PFSK-1 (cell line): ENCODE measurements around the gene TLL1.

ENCODE experiments used
- FOXP2 ChIP-seq: optimal IDR thresholded peaks from 2 replicates; pipeline ENCODE3; 2011; ENCODE audit warnings: borderline replicate concordance, control low read depth, inconsistent platforms; ENCODE audit not compliant: insufficient read depth; ENCODE audit errors: extremely low read length, extremely low read depth
- POLR2AphosphoS5 ChIP-seq: IDR thresholded peaks from 2 replicates; pipeline ENCODE4 v1.6.1; 2012; ENCODE audit warnings: low read depth, mild to moderate bottlenecking, control low read depth, low read length, moderate library complexity
- REST ChIP-seq, 2 experiments: IDR thresholded peaks; 2 replicates each; pipeline versions ENCODE4 v1.6.1 to v1.8.0; 2011 to 2012; ENCODE audit warnings: low read depth in 2 of 2, low read length in 2 of 2, control low read depth in 1 of 2, inconsistent platforms in 1 of 2, mild to moderate bottlenecking in 1 of 2, moderate library complexity in 1 of 2; ENCODE audit not compliant: insufficient read depth in 1 of 2
- SIN3A ChIP-seq: IDR thresholded peaks from 2 replicates; pipeline ENCODE4 v1.6.1; 2012; ENCODE audit warnings: mild to moderate bottlenecking, low read length, moderate library complexity, borderline replicate concordance; ENCODE audit not compliant: insufficient read depth
- TAF1 ChIP-seq: IDR thresholded peaks from 2 replicates; pipeline ENCODE4 v1.6.1; 2012; ENCODE audit warnings: low read length, control low read depth, borderline replicate concordance; ENCODE audit not compliant: insufficient read depth

Gene TLL1

DNA sequence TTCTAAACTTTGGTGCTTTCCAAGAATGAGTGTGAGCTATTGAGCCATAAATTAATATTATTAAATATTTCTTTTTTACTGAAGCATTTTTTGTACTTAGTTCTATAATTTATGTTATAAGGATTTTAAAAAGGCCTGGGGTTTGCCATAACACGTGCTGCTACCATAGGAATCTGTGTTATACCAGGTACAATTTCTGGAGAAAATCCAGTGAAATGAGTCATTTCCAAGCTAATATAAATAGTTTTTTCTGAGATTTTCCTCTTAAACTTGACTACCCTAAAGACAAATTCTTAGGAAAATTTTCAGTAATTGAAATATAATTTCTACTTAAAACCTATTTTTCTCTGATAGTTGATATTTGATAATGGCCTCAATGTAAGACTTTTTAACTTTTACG, 130.8 kb downstream of the TLL1 start:
- TF ChIP-seq POLR2AphosphoS5 (no peak), TAF1 (no peak), FOXP2 (no peak)

DNA sequence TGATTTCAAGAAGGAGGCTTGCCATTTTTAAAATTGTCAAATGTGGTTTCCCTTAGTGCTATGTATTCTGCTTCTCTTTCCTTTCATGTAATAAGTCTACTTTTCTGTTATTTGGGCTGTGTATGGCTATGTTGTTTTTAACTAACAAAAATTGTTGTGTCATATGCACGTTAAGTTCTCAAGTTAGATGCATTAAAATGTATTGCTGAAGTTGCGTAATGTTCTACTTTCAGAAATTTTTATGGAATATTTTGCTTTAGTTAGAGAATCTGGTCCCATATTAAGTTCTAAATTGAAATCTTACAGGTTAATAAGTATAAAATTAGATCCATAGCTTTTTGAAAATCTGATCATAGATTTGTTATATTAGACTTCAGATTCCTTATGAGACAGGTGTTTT, 133.2 kb downstream of the TLL1 start:
- no peak for TF ChIP-seq TAF1
- TF ChIP-seq REST (IDR thresholded peaks at IDR 0.05; ENCODE audit: insufficient read depth in 1 of 2, low read depth in 2 of 2, low read length in 2 of 2), result no peak
- no peak for TF ChIP-seq SIN3A
- no peak for TF ChIP-seq FOXP2
- TF ChIP-seq POLR2AphosphoS5, result no peak

DNA sequence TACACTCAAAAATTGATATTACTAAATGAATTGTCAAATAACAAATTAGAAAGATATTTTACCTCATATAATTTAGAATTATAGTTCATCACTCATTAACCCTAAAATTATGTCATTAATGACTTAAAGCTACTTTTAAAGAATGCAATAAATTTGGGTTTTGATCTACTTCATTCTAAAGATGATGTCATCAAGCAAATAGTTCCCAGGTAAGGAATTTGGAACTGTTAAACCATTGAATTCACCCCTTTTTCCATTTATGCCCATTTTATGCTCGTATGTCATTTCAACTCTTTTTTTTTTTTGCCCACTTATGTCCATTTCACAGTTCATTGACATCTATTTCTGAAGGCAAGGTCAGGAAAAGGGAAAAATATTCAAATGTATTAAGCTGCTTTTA, 135.5 kb downstream of the TLL1 start:
- TF ChIP-seq REST (IDR thresholded peaks at IDR 0.05; ENCODE audit: insufficient read depth in 1 of 2, low read depth in 2 of 2, low read length in 2 of 2), result no peak
- TF ChIP-seq POLR2AphosphoS5, result no peak
- TF ChIP-seq FOXP2, result no peak
- TF ChIP-seq SIN3A, result no peak
- no peak for TF ChIP-seq TAF1

GRCh38 chr4:166012129-166013030, 139.3 kb downstream of the TLL1 start:
- TF ChIP-seq FOXP2, result no peak
- no peak for TF ChIP-seq SIN3A
- TF ChIP-seq POLR2AphosphoS5, result no peak
- no peak for TF ChIP-seq TAF1
- TF ChIP-seq REST (IDR thresholded peaks at IDR 0.05; ENCODE audit: insufficient read depth in 1 of 2, low read depth in 2 of 2, low read length in 2 of 2), result no peak

DNA sequence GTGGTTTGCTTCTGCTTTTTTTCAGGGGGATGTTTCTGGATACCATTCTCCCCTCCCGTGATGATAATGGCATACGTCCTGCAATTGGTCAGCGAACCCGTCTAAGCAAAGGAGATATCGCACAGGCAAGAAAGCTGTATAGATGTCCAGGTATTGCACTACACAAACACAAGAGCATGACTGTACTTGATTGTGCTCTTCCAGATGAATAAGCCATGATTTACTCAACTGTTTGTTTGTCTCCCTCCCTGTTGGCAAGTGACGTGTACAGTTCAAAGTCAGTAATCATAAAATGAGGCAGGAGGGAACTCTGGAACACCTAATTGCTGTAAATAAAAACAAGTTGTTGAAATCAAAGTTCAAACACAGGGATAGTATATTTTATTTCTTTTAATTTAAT, 141.4 kb downstream of the TLL1 start:
- TF ChIP-seq POLR2AphosphoS5, result no peak
- TF ChIP-seq FOXP2, result no peak

- TF ChIP-seq SIN3A, result no peak
- no peak for TF ChIP-seq REST (IDR thresholded peaks at IDR 0.05; ENCODE audit: insufficient read depth in 1 of 2, low read depth in 2 of 2, low read length in 2 of 2)
- no peak for TF ChIP-seq POLR2AphosphoS5
- TF ChIP-seq FOXP2, result no peak
- TF ChIP-seq TAF1, result no peak
Observed at GRCh38 chr4:166017804-166018203, 144.8 kb downstream of the TLL1 start.
